HG03103 (cell line): ENCODE data around the gene SNRPF.

Experiments used
- ATAC-seq: cut with Tn5 transposase; IDR thresholded peaks from one replicate; pipeline ENCODE4 v1.9.1; 2021; ENCODE audit warnings: low read depth; ENCODE audit not compliant: unreplicated experiment

Gene SNRPF

DNA sequence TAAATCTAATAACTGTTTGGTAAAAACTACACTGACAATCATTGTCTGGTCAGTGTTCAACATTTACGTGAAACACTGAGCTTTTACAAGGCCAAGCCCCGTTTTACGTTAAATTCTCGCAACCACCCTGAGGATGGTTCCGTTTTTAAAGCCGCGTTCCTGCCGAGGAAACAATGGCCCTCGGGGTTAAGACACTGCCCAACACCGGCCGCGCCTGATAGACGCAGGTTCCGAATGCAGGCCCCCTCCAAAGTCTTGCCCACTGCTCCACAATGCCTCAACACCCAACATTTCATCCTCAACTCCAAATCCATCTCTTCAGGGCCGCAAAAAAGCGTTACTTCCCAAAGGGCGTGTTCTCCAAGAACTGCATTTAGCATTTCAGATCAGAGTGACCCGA is 953 bp upstream of the SNRPF start:
- ATAC-seq, result no peak

DNA sequence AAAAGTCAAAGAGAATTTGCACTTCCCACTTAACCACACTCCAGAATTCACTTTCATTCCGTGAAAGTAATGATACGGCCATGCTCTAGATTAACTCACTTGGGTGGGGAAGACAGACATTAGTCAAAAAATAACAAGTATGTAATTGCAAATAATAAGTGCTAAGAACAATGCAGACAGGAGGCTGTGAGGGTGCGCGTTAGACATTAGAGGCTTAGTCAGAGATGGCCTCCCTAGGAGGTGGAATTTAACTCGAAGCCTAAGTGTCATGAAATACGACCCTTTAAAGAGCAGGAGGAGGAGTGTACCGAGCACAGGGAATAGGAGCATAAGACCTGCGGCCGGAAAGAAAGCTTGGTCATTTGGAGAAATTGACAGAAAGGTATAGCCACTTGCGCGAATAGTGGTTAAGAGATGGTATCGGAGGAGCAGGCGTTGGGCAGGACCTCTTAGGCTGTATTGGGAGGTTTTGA is 628 bp downstream of the SNRPF start:
- no peak for ATAC-seq

DNA sequence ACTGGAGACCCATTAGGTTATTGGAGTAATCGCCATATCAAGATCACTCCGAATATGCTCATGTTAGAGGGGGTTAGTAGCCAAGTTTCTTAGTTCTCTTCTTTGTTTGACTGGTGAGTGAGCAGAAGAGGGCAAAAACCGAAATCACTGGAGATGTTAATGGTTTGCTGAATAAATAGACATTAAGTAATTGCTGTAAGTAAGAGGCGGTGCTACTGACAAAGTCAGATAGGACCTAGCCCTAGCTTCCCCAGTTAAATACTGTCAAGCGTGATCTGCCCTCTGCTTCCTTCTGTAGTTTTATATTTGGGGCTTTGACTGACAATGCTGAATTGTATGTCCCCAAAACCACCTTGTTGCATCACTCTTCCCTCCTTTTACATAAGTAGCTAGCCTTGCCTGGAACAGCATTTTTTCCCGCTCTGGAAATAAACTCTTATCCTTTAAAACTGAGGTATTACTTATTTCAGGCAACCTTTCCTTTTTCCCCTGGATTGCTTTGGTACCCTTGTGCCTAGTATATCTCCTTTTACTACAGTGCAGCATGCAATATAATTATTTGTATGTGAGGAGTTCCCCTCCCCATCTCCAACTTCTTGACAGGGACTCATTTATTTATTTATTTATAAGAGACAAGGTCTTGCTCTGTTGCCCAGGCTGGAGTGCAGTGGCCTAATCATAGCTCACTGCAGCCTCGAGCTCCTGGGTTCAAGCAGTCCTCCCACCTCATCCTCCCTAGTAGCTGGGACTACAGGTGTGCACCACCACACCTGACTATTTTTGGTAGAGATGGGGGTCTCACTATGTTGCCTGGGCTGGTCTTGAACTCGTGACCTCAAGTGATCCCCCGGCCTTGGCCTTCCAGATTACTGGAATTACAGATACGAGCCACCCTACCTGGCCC is 1.4 kb downstream of the SNRPF start:
- ATAC-seq, result no peak

DNA sequence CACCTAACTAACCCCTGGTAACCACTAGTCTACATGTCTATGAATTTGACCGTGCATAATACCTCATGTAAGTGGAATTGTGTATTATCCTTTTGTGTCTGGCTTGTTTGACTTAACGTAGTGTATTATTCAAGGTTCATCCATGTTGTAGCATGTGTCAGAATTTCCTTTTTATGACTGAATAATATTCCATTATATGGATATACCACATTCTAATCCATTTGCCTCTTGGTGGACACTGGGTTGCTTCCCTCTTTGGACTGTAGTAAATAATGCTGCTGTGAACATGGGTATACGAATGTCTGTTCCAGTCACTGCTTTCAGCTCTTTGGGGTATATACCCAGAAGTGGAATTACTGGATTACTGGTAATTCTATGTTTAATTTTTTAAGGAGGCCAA is 3.3 kb downstream of the SNRPF start:
- no peak for ATAC-seq

DNA sequence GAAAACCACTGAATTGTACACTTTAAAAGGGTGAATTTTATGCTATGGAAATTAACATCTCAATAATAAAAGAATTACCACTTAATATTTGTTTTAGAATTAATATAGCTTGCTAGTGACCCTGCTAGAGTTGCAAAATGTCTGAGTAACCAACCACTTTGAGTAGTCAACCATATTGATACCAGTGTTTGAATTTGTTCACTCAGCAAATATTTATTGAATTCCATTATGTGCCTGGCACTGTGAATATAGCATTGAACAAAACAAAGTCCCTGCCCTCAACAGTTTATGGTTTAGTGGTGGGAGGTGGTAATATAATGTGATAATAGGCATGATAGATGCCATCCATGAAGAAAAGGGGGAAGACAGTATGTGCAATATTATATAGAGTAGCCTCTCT is 4.6 kb downstream of the SNRPF start:
- no peak for ATAC-seq

DNA sequence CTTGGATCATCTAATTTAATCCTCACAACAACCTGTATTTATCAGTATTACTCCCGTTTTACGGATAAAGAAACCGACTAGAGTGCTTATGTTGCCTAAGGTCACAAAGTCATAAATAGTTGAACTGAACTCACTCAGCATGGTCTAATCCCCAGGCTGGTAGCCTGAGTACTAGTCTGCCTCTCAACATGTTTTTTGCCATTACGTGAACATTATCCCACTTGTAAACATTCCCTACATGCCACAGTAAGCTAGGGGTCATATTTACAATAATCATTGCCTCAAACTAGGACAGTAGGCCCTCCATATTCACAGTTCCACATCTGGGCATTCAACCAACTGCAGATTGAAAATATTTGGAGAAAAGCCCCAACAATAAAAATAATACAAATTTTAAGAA is 12.1 kb downstream of the SNRPF start:
- ATAC-seq, result no peak

DNA sequence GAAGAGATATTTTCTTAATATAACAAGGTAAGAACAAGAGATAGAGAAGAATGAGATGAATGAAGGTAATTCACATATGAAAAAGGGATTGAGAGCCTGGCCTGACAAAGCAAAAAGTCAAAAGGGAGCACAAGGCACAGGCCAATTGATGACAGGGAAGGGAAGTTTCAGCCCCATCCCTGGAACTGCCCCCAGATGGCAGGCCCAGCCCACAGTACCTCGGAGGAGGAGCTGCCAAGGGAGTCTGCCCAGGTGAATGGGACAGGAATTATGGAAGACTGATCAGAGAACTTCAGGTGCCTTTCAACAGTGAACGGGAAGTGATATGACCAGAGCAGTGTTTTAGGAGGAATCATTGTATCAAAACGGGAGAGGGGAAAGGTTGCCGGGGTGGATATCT is 15.7 kb downstream of the SNRPF start:
- ATAC-seq, result no peak

DNA sequence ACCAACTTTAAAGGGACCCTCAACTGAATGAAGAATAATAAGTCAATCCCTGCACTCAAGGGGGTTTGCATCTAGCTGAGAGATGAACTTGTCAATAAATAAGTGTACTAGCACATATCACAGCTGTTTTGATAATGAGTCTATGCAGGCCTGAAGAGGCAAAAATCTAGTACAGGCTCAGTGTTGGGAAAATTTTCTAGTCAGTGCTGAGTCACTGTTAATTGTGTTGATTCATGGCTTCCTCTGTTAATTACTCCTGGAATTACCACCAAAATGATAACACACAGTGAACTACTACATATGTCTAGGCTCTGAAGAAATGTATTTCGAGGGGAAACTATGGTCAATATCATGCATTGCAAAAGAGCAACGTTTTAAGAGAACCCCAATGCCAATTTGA is 18.9 kb downstream of the SNRPF start:
- no peak for ATAC-seq

DNA sequence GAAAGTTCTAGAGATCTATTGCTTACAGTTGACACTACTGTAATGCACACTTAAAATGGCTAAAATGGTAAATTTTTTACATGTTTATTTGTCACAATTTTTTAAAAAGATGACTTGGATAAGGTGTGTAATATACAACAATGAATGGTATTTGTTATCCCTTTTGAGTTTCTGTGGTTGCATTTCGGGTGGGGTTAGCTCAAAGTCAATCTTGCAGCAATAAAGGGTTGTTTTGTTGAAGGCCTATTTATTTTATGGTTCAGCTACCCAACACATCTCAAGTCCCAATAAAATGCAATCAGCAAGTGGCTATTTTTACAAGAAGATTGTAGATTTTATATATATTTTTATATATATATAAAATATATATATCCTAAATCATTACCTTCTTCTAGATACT is 22.1 kb downstream of the SNRPF start:
- no peak for ATAC-seq

DNA sequence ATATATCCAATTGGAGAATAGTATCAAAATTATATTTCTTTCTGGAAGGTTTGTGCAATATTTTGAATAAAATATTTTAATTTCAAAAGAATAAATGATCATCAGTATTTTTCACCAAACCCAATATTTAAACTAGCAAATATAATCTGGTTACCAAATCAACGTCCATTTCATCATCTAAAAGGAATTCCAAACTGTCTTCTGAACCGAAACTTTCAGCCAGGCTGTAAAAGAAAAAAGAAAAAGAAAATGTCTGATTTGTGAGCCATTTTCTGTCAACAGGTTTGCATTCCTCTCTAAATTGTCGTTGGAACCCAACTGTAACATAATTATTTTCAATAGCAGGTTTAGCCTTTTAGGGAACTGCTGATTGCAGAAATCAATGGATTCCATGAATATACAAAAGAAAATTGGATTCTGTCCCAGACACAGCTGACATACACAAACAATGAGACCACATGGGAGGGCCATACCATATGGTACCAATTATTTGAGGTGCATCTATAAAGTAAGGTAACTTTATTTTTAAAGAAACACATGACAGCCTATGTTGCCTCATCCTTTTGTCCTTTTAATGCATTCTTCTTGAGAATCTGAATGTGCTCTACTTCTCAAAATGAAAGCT is 22.7 kb downstream of the SNRPF start:
- no peak for ATAC-seq

DNA sequence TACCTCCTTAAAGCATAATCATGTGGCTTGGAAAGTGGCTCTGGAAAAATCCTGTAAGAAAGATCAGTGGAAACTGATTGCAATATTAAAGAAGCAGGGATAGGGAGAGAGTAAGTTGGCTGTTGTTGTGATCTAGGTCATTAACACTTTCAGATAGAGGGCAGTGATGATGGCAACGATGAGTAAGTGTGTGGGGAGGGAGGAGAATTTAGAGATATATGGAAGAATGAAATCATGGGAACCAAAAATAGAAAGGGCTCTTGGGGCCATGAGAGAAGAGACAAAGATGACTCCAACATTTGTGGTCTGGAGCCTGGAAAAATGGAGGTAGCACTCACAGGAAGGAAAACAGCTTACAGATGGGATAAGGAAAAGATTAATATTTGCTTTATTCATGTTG is 23.3 kb downstream of the SNRPF start:
- ATAC-seq, result no peak

DNA sequence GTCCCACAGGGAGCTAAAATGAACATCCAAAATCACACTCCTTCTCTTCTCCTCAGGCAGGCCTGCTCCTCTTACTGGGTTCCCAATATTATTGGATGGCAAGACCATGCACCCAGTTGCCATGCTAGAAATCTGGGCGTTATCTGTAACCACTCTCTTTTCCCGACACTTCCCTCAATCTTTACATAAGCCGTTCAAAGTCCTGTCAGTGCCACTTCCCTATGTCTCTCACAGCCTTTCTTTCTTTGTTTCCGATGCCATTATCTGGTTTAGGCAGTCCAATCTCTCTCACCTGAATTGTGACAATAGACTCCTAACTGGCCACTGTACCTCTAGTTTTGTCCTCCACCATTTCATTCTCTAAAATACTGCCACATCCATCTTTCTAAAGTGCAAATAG is 24.1 kb downstream of the SNRPF start:
- ATAC-seq, result no peak

DNA sequence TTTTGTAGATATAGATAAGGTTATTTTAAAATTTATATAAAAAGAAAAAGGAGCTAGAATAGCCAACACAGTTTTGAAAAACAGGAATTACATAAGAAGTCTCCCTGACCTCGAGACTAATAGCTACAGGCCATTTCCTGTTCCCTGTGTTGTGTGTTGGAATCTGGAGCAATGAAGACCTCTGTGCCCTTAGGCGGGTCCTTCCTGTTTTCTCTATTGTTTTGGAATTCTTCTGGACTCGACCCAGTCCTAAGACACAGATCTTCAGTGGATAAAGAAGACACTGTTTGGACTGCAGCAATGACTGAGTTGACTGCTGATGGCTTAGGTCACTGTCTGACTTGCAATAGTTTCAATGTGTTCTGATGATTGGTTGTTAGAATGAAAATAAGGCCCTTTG is 26.2 kb downstream of the SNRPF start:
- no peak for ATAC-seq

DNA sequence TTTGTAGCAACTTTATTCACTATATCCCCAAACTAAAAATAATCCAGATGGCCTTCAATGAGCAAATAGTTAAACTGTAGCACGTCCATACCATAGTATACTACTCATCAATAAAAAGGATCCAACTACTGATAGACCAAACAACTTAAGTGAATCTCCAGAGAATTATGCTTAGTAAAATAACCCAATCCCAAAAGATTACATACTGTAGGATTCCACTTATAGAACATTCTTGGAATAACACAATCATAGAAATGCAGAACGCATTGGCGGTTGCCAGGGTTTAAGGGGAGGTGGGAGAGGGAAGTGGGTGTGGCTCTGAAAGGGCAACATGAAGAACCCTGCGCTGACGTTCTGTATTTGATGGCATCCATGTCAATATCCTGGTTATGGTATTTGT is 28.6 kb downstream of the SNRPF start:
- ATAC-seq, result no peak

DNA sequence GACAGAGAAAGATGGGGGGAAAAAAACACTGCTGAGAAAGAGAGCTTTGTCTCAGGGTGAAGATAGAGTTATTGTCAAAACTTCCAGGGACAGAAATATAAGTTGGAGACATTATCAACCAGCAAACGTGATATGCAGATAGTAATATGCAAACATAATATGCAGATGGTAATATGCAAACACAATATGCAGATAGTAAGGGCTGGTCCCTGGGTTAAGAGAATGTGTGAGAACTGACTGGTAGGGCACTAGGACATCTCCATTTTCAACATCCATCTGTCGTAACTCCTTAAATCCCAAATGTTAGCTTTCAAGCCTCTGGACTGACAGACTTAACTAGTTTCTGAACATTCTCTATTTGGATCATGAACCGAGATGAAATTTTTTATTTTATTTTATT is 32.2 kb downstream of the SNRPF start:
- ATAC-seq, result no peak

DNA sequence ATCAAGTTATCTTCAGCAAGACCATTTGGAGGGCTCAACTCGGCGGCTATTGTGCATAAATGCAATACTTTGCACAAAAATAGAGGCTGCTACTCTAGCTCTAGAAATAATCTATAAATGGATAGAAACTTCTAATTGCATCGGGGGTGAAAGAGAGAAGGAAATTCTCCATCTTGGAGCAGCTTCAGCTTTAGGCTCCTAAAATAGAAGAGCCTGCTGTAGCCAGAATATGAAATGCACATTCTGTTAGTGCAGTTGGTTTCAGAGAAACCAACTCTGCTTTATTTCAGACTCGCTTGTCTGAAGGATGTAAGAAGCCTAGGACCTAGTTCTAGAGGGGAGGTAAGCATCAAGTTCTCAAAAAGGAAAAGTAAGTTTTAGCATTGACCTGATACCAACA is 38.1 kb downstream of the SNRPF start:
- no peak for ATAC-seq

DNA sequence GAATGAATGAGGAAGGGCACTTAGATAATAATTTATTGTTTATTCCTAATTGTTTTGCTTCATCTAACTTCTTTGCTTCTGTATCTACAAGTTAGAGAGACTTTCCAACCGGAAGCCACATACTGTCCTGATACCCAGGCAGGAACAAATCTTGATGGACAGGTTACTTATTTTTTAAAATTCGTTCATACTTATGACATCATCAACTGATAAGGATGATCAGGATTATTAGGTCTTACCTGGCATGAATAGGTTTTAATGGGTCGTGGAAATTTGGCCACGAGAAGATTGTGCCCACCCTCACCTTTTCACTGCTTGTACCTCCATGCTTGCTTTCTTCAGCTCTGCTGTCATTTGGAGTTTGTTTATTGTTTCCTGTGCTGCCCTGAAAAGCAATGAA is 39.3 kb downstream of the SNRPF start:
- ATAC-seq, result no peak

DNA sequence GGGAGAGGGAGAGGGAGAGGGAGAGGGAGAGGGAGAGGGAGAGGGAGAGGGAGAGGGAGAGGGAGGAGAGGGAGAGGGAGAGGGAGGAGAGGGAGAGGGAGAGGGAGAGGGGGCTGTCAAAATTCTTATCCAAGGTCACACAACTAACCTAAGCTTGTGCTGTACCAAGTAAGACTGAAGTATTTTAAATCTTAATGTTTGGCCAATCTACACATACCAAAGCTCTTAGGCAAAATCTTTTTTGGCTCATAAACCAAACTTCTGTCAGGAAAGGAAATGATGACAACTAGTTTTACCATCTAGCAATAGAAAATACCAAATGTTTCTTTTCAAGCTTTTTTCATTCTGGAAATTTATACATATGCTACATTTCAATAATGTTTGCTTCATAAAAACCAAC is 49.8 kb downstream of the SNRPF start:
- no peak for ATAC-seq

DNA sequence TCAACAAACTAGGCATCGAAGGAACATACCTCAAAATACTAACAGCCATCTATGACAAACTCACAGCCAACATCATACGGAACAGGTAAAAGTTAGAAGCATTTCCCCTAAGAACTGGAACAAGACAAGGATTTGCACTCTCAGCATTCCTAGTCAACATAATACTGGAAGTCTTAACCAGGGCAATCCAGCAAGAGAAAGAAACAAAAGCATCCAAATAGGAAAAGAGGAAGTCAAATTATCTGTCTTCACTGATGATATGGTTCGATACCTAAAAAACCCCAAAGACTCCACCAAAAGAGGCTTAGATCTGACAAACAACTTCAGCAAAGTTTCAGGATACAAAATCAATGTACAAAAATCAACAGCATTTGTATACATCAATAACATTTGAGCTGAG is 51.1 kb downstream of the SNRPF start:
- ATAC-seq, result no peak
